ENCODE results near the gene SCAMP2. TPM values are rescaled to one million over a fixed set of nuclear protein-coding genes. Genes with fewer than 3 reads are reported as not detected.

Gene SCAMP2
- total RNA-seq, 1 donor from 2014 or later, result 93.4 TPM

DNA sequence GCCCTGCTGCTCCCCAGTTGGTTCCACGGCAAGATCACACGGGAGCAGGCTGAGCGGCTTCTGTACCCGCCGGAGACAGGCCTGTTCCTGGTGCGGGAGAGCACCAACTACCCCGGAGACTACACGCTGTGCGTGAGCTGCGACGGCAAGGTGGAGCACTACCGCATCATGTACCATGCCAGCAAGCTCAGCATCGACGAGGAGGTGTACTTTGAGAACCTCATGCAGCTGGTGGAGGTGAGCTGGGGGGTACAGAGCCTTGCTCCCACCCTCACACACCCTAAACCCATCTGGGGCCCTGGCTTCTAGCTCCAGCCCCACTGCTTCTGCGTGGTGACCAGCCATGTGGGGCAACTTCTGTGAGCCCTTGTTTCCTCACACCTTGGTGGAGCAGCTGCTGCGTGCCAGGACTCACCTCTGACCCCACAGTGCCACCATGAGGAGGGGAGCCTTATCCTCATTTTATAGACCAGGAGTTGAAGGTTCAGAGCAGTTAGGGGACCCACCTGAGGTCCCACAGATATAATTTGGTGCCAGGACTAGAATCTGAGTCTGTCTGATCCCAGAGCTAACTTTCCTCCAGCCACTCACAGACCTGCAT lies 73.8 kb downstream of the SCAMP2 start:
- Histone ChIP-seq H3K4me3 (ENCODE audit: low read depth, low read length) (no peak overlapping the region), H3K27me3 (ENCODE audit: control insufficient read depth, insufficient read depth, low read length) (no peaks in the 10 kb centered on the region), H3K36me3 (ENCODE audit: control insufficient read depth, insufficient read depth, low read length) (peaks cover 1% of the 10 kb centered on the region)
- TF ChIP-seq, protein P1, sequence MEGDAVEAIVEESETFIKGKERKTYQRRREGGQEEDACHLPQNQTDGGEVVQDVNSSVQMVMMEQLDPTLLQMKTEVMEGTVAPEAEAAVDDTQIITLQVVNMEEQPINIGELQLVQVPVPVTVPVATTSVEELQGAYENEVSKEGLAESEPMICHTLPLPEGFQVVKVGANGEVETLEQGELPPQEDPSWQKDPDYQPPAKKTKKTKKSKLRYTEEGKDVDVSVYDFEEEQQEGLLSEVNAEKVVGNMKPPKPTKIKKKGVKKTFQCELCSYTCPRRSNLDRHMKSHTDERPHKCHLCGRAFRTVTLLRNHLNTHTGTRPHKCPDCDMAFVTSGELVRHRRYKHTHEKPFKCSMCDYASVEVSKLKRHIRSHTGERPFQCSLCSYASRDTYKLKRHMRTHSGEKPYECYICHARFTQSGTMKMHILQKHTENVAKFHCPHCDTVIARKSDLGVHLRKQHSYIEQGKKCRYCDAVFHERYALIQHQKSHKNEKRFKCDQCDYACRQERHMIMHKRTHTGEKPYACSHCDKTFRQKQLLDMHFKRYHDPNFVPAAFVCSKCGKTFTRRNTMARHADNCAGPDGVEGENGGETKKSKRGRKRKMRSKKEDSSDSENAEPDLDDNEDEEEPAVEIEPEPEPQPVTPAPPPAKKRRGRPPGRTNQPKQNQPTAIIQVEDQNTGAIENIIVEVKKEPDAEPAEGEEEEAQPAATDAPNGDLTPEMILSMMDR (IDR thresholded peaks at IDR 0.05; ENCODE audit: insufficient read depth, low read length, poor library complexity, severe bottlenecking), result no peak
- no peak for DNase-seq (ENCODE audit: low read depth)

- Histone ChIP-seq H3K36me3 (ENCODE audit: control insufficient read depth, insufficient read depth, low read length) (peaks cover 1% of the 10 kb centered on the region), H3K4me3 (ENCODE audit: low read depth, low read length) (no peak overlapping the region), H3K27me3 (ENCODE audit: control insufficient read depth, insufficient read depth, low read length) (no peaks in the 10 kb centered on the region)
- DNase-seq (ENCODE audit: low read depth), result no peak
- TF ChIP-seq, protein P1 (IDR thresholded peaks at IDR 0.05; ENCODE audit: insufficient read depth, low read length, poor library complexity, severe bottlenecking), result no peak
Observed at GRCh38 chr15:74798388-74799254, 74.5 kb downstream of the SCAMP2 start.

- TF ChIP-seq, protein P1 (IDR thresholded peaks at IDR 0.05; ENCODE audit: insufficient read depth, low read length, poor library complexity, severe bottlenecking), result no peak
- H3K27me3 ChIP-seq (ENCODE audit: control insufficient read depth, insufficient read depth, low read length), result no peaks in the 10 kb centered on the region
- DNase-seq (ENCODE audit: low read depth), result no peak
- no peaks in the 10 kb centered on the region for H3K36me3 ChIP-seq (ENCODE audit: control insufficient read depth, insufficient read depth, low read length)
- no peak overlapping the region for H3K4me3 ChIP-seq (ENCODE audit: low read depth, low read length)
Observed at GRCh38 chr15:74795966-74796625, 77.1 kb downstream of the SCAMP2 start.

DNA sequence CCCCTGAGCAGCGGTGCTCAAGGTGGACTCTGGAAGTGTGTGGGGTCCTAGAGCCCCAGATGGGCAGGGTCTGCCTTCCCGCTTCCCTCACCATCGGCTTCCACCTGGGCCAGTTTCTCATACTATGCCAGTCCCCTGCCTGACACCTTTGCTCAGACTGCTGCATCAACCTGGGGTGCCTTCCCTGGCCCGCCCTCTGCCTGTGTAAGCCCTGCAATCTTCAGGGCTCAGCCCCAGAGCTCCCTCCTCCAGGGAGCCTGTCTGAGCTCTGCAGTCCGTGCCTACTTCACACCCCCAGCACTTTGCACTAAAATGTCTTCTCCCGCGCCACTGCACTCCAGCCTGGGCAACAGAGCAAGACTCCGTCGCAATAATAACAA lies 78.2 kb downstream of the SCAMP2 start:
- DNase-seq (ENCODE audit: low read depth), result no peak
- H3K36me3 ChIP-seq (ENCODE audit: control insufficient read depth, insufficient read depth, low read length), result no peaks in the 10 kb centered on the region

GRCh38 chr15:74794248-74794969 lies 78.8 kb downstream of the SCAMP2 start:
- Histone ChIP-seq H3K36me3 (ENCODE audit: control insufficient read depth, insufficient read depth, low read length) (no peaks in the 10 kb centered on the region), H3K4me3 (ENCODE audit: low read depth, low read length) (no peak overlapping the region), H3K27me3 (ENCODE audit: control insufficient read depth, insufficient read depth, low read length) (no peaks in the 10 kb centered on the region)
- DNase-seq (ENCODE audit: low read depth), result no peak
- TF ChIP-seq, protein P1 (IDR thresholded peaks at IDR 0.05; ENCODE audit: insufficient read depth, low read length, poor library complexity, severe bottlenecking), result no peak

More for the DNA sequence above, 78.2 kb downstream of the SCAMP2 start:
- no peaks in the 10 kb centered on the region for H3K27me3 ChIP-seq (ENCODE audit: control insufficient read depth, insufficient read depth, low read length)
- no peak overlapping the region for H3K4me3 ChIP-seq (ENCODE audit: low read depth, low read length)
- TF ChIP-seq, protein P1 (IDR thresholded peaks at IDR 0.05; ENCODE audit: insufficient read depth, low read length, poor library complexity, severe bottlenecking), result no peak

Other genes starting within 250 kb of the SCAMP2 start
- gene EDC3, start 177.3 kb downstream of the SCAMP2 start, total RNA-seq, result 15.3 and 24.9 TPM in 2 replicates
- 0.33 TPM in 1 of 2 replicates, not detected in the other for gene CYP1A1, start 147.8 kb downstream of the SCAMP2 start, total RNA-seq
- not detected in 2 replicates for gene CYP1A2, start 124.5 kb downstream of the SCAMP2 start, total RNA-seq
- gene CSK, start 91.3 kb downstream of the SCAMP2 start, total RNA-seq, result 48.0 and 51.0 TPM in 2 replicates
- not detected in 2 replicates for gene LMAN1L, start 60.5 kb downstream of the SCAMP2 start, total RNA-seq
- gene CPLX3, start 46.7 kb downstream of the SCAMP2 start, total RNA-seq, result not detected in 2 replicates
- gene ULK3, start 30.2 kb downstream of the SCAMP2 start, total RNA-seq, result 24.0 and 32.0 TPM in 2 replicates
- 39.5 and 45.2 TPM in 2 replicates for gene MPI, start 16.7 kb upstream of the SCAMP2 start, total RNA-seq
- 42.2 and 49.3 TPM in 2 replicates for gene FAM219B, start 33.5 kb upstream of the SCAMP2 start, total RNA-seq
- gene COX5A, start 64.7 kb upstream of the SCAMP2 start, total RNA-seq, result 132 and 136 TPM in 2 replicates
- gene RPP25, start 83.4 kb upstream of the SCAMP2 start, total RNA-seq, result 9.6 and 12.8 TPM in 2 replicates
- gene SCAMP5, start 122.2 kb upstream of the SCAMP2 start, total RNA-seq, result 13.9 and 15.4 TPM in 2 replicates
- gene PPCDC, start 150.2 kb upstream of the SCAMP2 start, total RNA-seq, result 20.1 and 25.9 TPM in 2 replicates

All from kidney epithelial cell (primary cell).